Sigmoid colon (tissue), 4 donors: ENCODE results near the gene SVBP.
"Not testable (repeated sequence)": the region's sequence is repeated elsewhere in the genome, so short reads cannot be mapped to it uniquely, and the experiment has no call there.

ENCODE experiments used
- POLR2A ChIP-seq, 2 donors: fragments of 450-650 bp; IDR thresholded peaks; one replicate each; pipeline ENCODE4 v1.6.1; 2016; ENCODE audit warnings: antibody characterized with exemption in 2 of 2, mild to moderate bottlenecking in 2 of 2, moderate library complexity in 2 of 2
- POLR2AphosphoS5 ChIP-seq, 4 donors: sonication (generic); formaldehyde crosslinking; IDR thresholded peaks; one replicate each; pipeline ENCODE4 v1.6.1; 2017; ENCODE audit warnings: antibody characterized with exemption in 4 of 4
- TF ChIP-seq, protein P1 (sequence below), 4 experiments: fragments of 450-650 bp in 3 of 4; fragments of 200-600 bp in 1 of 4; IDR thresholded peaks; one replicate each; pipeline ENCODE4 v1.5.1; 2016 to 2019; ENCODE audit warnings: antibody characterized with exemption in 4 of 4, mild to moderate bottlenecking in 3 of 4, moderate library complexity in 2 of 4

DNA sequence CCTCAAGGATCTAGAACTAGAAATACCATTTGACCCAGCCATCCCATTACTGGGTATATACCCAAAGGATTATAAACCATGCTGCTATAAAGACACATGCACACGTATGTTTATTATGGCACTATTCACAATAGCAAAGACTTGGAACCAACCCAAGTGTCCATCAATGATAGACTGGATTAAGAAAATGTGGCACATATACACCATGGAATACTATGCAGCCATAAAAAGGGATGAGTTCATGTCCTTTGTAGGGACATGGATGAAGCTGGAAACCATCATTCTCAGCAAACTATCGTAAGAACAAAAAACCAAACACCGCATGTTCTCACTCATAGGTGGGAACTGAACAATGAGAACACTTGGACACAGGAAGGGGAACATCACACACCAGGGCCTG is 2.4 kb downstream of the SVBP start:
- TF ChIP-seq, protein P1, sequence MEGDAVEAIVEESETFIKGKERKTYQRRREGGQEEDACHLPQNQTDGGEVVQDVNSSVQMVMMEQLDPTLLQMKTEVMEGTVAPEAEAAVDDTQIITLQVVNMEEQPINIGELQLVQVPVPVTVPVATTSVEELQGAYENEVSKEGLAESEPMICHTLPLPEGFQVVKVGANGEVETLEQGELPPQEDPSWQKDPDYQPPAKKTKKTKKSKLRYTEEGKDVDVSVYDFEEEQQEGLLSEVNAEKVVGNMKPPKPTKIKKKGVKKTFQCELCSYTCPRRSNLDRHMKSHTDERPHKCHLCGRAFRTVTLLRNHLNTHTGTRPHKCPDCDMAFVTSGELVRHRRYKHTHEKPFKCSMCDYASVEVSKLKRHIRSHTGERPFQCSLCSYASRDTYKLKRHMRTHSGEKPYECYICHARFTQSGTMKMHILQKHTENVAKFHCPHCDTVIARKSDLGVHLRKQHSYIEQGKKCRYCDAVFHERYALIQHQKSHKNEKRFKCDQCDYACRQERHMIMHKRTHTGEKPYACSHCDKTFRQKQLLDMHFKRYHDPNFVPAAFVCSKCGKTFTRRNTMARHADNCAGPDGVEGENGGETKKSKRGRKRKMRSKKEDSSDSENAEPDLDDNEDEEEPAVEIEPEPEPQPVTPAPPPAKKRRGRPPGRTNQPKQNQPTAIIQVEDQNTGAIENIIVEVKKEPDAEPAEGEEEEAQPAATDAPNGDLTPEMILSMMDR (IDR thresholded peaks at IDR 0.05): not testable (repeated sequence)
- not testable (repeated sequence) for TF ChIP-seq POLR2A, POLR2AphosphoS5 (IDR thresholded peaks at IDR 0.05)
